IPS-NIHi11 (cell line): Measurements from ENCODE around the gene GNG2.

Source experiments
- DNase-seq: peaks from one replicate; pipeline ENCODE4 v3.0.0; 2012; ENCODE audit warnings: mixed read lengths, low spot score

GNG2 gene

GRCh38 chr14:51996148-51996746 is 135.8 kb downstream of the GNG2 start:
- no peak for DNase-seq

DNA sequence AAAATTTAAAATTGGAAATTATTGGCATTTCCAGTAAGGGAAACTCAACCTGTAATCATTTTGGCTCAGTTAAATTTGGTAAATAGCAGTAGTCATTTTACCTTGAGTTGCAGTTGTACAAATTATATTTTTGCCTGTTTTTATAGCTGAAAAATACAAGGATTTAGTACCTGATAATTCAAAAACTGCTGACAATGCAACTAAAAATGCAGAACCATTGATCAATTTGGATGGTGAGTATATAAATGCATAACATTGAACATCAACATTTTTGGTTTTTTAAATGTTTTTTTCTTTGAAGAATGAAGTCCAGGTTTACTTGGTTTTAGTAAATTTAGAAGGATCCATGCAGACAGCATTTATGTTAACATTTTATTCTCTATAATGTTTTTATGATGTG is 137.9 kb downstream of the GNG2 start:
- no peak for DNase-seq

DNA sequence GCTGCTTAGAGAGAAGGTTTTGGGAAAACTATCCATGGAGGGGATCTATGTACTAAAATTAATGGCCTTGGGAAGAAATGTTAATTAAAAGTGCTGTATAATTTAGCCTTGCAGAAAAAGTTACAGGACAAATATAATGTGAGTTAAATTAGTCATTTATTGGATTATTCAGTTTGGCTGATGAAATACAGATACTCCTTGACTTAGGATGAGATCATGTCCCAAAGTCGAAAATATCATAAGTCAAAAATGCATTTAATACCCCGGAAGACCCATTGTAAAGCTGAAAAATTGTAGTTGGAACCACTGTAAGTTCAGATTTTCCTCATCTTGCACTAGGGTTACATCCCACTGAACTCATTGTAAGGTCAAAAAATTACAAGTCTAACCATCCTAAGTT is 138.7 kb downstream of the GNG2 start:
- DNase-seq: no peak

DNA sequence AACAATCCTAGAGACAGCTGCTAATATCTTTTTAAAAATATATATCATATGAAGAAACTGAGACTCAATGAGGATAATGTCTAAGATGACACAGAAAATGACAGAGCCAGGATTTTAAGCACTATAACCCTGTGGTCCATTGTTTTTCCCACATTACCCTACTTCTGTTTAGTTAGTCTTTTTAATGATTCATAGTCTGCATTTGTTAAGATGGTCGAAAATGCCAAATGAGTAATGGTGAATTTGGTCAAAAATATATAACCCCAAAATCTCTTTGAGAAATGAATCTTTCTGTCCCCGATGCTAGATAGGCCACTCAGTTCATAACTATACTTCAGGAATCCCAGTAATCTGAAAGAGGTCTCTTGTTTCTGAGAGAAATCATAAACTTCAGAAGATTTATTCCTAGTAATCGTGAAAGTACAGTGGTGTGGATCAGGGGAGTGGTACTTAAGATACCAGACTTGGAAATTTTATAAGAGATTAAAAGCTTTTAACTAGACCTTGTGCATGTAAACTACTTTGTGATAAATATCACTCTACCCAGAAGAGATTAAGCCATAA is 139.7 kb downstream of the GNG2 start:
- no peak for DNase-seq

DNA sequence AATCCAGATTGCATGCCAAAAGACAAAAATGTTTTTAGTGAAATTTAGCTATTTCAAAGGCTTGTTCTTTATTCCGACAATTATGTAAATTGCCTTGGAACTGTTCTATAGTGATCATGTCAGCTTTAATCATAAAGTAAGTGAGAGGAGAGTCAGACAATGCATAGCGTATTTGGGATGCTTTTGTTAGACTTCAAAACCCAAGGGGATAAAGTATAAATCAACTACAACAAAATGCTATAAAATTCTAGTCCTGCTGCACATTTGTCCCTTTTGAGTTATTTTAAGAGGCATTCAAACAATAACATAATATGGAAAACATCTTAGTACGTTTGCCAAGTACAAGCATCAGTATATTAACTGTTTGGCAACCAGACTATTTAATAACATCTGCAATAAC is 140.3 kb downstream of the GNG2 start:
- no peak for DNase-seq

DNA sequence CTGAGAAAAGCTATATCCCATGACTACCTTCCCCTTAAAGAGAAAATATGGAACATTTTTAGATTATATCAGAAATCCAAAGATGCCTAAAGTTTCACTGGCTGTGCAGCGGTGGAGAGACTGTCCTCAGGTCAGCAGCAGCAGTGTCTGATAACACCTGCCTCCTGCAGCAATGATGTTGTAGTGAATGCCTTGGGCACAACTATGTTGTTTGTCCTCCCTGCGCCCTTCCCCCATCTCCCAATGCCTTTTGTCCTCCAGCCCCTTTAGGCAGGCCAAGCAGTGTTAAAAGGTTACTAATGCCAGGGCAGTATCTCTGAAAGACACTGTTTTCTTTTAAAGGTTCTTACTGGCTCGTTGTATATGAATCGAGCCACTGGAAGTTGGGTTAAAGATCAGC is 142.1 kb downstream of the GNG2 start:
- no peak for DNase-seq

DNA sequence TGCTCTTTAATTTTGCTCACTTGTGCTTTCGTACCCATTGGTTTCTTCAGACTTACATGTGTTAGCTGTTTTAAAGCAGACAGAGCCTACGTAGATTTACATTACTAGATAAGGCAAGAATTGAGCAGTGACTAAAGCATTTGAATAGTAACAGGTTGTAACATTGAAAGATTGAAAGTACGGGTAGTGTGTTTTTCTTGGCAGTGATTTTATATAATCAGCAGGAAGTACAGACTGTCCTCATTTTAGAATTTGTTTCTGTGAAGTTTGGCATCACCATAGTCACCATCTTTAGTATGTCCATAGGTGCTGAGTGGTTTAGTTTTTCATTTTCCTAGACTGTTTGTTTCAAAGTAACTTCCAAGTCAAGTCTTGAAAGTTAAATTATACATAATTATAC is 142.9 kb downstream of the GNG2 start:
- no peak for DNase-seq

- no peak for DNase-seq
These were observed 145.2 kb downstream of the GNG2 start for GRCh38 chr14:52005625-52006024.

DNA sequence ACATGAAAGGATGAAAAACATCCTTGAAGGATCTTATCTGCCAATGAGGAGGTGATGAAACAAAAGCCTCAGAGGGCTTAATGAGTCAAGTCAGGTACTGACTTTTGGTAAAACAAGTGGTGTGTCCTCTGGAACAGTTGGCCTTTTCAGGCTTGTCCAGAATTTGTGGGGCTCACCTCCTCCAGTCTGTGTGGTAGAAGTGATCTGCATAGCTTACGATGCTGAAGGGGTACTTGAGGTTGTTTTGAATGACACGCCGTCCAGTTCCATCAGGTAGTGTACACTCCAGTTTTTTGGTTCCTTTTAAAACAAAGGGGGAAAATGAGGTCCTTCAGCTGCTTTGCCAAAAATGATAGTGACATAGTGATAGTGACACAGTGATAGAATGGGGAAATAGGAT is 145.9 kb downstream of the GNG2 start:
- no peak for DNase-seq

- no peak for DNase-seq
These were observed 146.8 kb downstream of the GNG2 start for GRCh38 chr14:52007211-52007610.

- DNase-seq: no peak
These were observed 147.2 kb downstream of the GNG2 start for GRCh38 chr14:52007637-52008036.

DNA sequence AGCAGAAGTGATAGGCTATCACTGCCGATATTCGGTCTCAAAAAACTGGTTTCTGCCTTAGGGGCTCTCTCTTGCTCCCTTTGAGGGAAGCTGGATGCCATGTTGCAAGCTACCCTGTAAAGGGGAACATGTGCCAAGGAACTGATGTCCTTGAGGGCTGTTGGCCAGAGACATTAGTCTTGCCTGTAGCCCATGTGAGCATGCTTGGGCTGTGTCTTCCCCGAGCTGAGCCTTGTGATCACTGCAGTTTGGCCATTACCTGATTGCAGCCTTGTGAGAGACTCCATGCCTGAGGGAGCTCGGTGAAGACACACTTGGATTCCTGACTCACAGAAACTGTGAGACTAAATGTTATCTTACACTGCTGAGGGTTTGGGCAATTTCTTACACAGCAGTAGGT is 147.7 kb downstream of the GNG2 start:
- no peak for DNase-seq

- DNase-seq: no peak
These were observed 149.8 kb downstream of the GNG2 start for GRCh38 chr14:52010173-52010693.

DNA sequence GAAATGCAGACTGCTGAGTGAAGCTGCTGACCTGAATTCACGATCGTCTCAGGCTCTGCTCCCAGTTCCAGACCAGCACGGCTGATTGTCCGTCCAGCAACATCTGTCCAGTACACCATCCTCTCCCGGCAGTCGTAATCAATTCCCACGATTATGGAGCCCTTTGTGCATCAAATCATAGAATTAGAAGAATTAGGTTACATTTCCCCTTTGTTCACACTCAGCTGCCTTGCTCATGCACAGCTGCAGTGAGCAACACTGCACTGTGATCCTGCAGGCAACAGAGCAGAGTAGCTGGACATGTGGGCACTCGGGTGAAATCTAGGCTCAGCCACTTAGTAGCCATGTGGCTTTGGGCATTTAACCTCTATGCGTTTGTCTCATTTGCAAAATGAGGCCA is 151.1 kb downstream of the GNG2 start:
- no peak for DNase-seq

DNA sequence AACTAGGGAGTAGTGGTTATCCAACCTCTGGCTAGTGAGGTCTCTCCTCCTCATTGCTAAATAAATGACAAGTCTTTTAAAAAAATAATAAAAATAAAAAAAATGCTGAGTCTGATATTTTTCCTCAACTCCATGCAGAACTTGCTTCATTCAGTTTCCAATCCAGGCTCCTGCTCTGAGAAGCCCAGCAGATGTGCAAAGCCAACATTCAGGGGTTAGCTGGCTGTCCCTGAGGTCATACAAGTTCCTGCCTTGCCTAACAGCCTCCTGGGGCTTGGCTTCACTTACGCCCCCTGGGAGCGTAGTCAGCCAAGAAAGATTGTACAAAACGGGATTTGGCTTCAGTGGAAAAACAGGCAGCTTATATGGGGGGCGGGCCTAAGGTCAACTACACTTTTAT is 152.2 kb downstream of the GNG2 start:
- DNase-seq: no peak

- DNase-seq: peak; percentile 42
These were observed 153.7 kb downstream of the GNG2 start for GRCh38 chr14:52013984-52014600.

- no peak for DNase-seq
These were observed 154.3 kb downstream of the GNG2 start for GRCh38 chr14:52014601-52015267.

DNA sequence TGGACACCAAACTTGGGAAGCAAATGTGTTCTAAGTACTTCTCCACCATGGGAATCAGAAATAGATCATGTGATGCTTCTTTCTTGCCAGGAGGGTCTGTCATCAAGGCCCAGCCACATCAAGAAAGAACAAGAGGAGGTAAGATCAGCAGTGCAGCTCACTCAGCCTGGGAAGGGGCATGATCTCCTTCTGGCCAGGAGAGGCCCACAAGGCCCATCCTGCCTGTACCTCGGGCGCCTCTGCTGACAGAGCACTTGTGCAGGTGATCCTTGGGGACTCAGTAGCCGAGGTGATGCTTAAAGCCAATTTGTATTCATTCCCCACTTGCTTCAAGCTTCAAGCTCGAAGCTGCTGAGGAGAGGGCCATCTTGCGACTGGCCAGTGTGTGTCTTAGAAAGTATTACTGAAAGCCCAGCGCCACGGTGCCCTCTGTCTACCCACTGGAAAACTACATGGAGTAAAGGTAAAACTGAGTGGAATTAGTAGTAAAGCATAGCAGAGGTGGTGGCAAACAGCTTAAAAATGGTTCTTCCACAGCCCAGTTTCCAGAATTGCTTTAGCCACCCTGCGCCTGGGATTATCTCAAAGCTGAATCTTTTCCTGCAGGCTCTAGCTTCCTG is 155.1 kb downstream of the GNG2 start:
- DNase-seq: peak; percentile 40

DNA sequence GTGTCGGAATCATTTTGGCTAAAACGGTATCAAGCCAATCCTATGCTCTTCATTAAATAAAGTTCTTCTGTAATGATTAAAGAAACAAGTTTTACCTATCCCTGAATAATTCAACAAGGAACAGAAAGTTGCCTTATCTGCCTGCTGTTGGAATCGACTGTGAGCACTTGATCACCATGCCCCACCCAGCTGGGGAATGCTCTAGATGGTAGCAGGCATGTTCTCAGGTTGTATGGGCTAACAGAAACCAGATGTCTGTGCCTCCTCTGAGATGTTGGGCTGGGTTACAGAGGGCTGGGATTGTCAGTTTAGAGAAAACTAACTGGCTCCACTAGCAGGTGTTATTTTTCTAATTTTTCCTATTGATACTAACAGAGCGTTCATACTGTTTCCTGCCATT is 157.8 kb downstream of the GNG2 start:
- DNase-seq: no peak

DNA sequence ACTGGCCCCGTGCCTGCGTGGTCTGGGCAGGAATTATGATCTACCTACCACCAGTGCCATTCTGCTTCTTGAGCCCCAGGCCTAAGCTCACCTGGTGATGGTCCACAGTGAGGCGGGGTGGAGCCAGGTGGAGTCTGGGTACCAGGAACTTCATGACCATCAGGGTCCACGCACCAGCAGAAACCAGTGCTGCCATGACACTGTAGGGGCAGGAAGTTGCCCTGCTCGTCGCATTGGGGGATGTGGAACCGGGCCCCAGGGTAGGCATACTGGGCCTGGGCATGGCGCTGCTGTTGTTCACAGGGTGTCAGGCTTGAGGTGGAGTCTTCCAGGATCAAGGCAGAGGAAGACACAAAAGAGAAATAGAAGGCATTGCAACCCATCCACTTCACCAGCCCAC is 158.6 kb downstream of the GNG2 start:
- no peak for DNase-seq
